Keratinocyte (primary cell): ENCODE results near the gene DIAPH1. TPM values are rescaled to one million over a fixed set of nuclear protein-coding genes. Genes with fewer than 3 reads are reported as not detected.

Experiments
- DNase-seq: peaks from one replicate; pipeline ENCODE4 v3.0.0-alpha.2; 2011; ENCODE audit warnings: low read depth, missing footprints, low spot score
- FAIRE-seq: peaks from 2 replicates; lab custom pipeline; 2011; peaks lifted over from hg19 to GRCh38; lab: Jason Lieb, UNC
- H2AFZ ChIP-seq: 2 replicates; pipeline ENCODE4 v1.6.0; 2012; ENCODE audit warnings: low read length, control low read depth, inconsistent platforms; ENCODE audit not compliant: control insufficient read depth
- H3K27ac ChIP-seq: 2 replicates; pipeline ENCODE4 v1.5.1; 2011; ENCODE audit warnings: low read length; ENCODE audit not compliant: control insufficient read depth, insufficient read depth
- H3K27me3 ChIP-seq: 3 replicates; pipeline ENCODE4 v1.6.0; 2011; ENCODE audit warnings: low read length; ENCODE audit not compliant: control insufficient read depth, insufficient read depth; ENCODE audit errors: extremely low read depth
- H3K36me3 ChIP-seq, 2 experiments: 2 replicates in 1 of 2; 3 replicates in 1 of 2; pipeline ENCODE4 v1.5.1; 2011; ENCODE audit warnings: low read length in 2 of 2, mild to moderate bottlenecking in 1 of 2; ENCODE audit not compliant: control insufficient read depth in 2 of 2, insufficient read depth in 2 of 2; ENCODE audit errors: extremely low read depth in 1 of 2
- H3K4me1 ChIP-seq: 3 replicates; pipeline ENCODE4 v1.5.1; 2011; ENCODE audit warnings: low read length; ENCODE audit not compliant: control insufficient read depth, insufficient read depth; ENCODE audit errors: extremely low read depth
- H3K4me2 ChIP-seq: 3 replicates; pipeline ENCODE4 v1.6.0; 2011; ENCODE audit warnings: low read depth, low read length; ENCODE audit not compliant: control insufficient read depth, insufficient read depth; ENCODE audit errors: extremely low read depth
- H3K4me3 ChIP-seq, 3 experiments: fragments of 200-600 bp in 1 of 3; sonication (generic) in 1 of 3; 2 replicates in 2 of 3; 3 replicates in 1 of 3; pipeline ENCODE4 v1.5.1; 2011 to 2016; ENCODE audit warnings: low read length in 3 of 3, mild to moderate bottlenecking in 3 of 3, control low read depth in 2 of 3, inconsistent platforms in 1 of 3, low read depth in 1 of 3, mixed read lengths in 1 of 3, mixed run types in 1 of 3, moderate library complexity in 1 of 3; ENCODE audit not compliant: control insufficient read depth in 2 of 3, insufficient read depth in 2 of 3; ENCODE audit errors: extremely low read depth in 1 of 3
- H3K79me2 ChIP-seq: 2 replicates; pipeline ENCODE4 v1.6.0; 2012; ENCODE audit warnings: low read length; ENCODE audit not compliant: control insufficient read depth, insufficient read depth
- H3K9ac ChIP-seq: 3 replicates; pipeline ENCODE4 v1.6.0; 2011; ENCODE audit warnings: low read length; ENCODE audit not compliant: control insufficient read depth, insufficient read depth; ENCODE audit errors: extremely low read depth
- H3K9me1 ChIP-seq: 3 replicates; pipeline ENCODE4 v1.6.0; 2011; ENCODE audit warnings: low read length; ENCODE audit not compliant: control insufficient read depth, insufficient read depth; ENCODE audit errors: extremely low read depth
- H3K9me3 ChIP-seq: 2 replicates; pipeline ENCODE4 v1.5.1; 2012; ENCODE audit warnings: low read depth, low read length; ENCODE audit not compliant: control insufficient read depth
- H4K20me1 ChIP-seq: 3 replicates; pipeline ENCODE4 v1.6.0; 2011; ENCODE audit warnings: low read length; ENCODE audit not compliant: control insufficient read depth, insufficient read depth; ENCODE audit errors: extremely low read depth
- EZH2 ChIP-seq: IDR thresholded peaks from one replicate; pipeline ENCODE4 v1.6.1; 2012; ENCODE audit warnings: inconsistent platforms, mild to moderate bottlenecking, low read length, moderate library complexity
- dilution Hi-C: fragments of 300-500 bp; cut with MboI; formaldehyde crosslinking; loops from one replicate; pipeline ENCODE4 v1.7.0; 2020; ENCODE audit warnings: low sequenced_read_pairs; ENCODE audit not compliant: extremely low pct_ligation_motif_present
- polyA plus RNA-seq, 5 experiments: library from polyadenylated mRNA; depleted of rRNA in 3 of 5; stranded (reverse) in 3 of 5; stranded (forward) in 1 of 5; unstranded in 1 of 5; fragments of >200 nt; gene quantifications; 1 replicate in 1 of 5; 2 replicates in 3 of 5; 3 replicates in 1 of 5; pipeline versions ENCODE4 v1.2.1 to v1.2.3, GENCODE V29; 2011 to 2012; ENCODE audit warnings: missing spikeins in 2 of 5, low read depth in 1 of 5, low replicate concordance in 1 of 5
- TF ChIP-seq, protein P1 (sequence below), 3 experiments: IDR thresholded peaks in 1 of 3; conservative IDR thresholded peaks in 1 of 3; optimal IDR thresholded peaks in 1 of 3; 2 replicates in 2 of 3; 3 replicates in 1 of 3; pipeline versions ENCODE3 to v1.5.1; 2011; ENCODE audit warnings: low read length in 3 of 3, mild to moderate bottlenecking in 3 of 3, moderate library complexity in 2 of 3, control low read depth in 1 of 3, inconsistent platforms in 1 of 3; ENCODE audit not compliant: insufficient read depth in 2 of 3; ENCODE audit errors: extremely low read depth in 1 of 3

DIAPH1 gene
- polyA plus RNA-seq, 1 donor (not counting 4 experiments of a cell fraction or from before 2014, with no cell fraction given): 72.0 TPM

DNA sequence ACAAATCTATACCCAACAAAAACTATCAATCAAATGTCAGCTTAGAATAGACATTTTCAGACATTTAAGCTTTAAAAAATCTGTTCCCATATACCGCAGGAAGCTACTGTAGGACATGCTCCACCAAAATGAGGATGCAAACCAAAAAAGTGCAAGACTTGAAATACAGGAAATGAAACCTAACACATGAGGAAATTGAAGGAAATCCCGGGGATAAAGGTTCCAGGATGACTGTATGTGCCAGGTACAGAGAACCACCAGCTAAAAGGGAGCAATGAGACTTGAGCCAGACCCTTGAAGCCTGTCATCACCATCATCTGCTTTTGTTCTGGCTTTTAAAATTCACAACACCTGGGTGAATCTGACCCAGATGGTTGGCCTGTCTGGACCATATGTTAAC lies 21.4 kb downstream of the DIAPH1 start:
- dilution Hi-C loops: no loop called here
- H3K4me3 ChIP-seq: no peak overlapping the region
- no peaks in the 10 kb centered on the region for H3K27me3 ChIP-seq
- peak overlapping the region; percentile 50 for H3K27ac ChIP-seq
- no peak overlapping the region for H3K9ac ChIP-seq
- H3K79me2 ChIP-seq: peaks cover 86% of the 10 kb centered on the region
- peaks cover 5% of the 10 kb centered on the region for H3K4me1 ChIP-seq
- DNase-seq (no peak), FAIRE-seq (no peak)
- H2AFZ ChIP-seq: no peak overlapping the region
- no peaks in the 10 kb centered on the region for H3K9me1 ChIP-seq
- H3K4me2 ChIP-seq: no peak overlapping the region
- TF ChIP-seq, protein P1, sequence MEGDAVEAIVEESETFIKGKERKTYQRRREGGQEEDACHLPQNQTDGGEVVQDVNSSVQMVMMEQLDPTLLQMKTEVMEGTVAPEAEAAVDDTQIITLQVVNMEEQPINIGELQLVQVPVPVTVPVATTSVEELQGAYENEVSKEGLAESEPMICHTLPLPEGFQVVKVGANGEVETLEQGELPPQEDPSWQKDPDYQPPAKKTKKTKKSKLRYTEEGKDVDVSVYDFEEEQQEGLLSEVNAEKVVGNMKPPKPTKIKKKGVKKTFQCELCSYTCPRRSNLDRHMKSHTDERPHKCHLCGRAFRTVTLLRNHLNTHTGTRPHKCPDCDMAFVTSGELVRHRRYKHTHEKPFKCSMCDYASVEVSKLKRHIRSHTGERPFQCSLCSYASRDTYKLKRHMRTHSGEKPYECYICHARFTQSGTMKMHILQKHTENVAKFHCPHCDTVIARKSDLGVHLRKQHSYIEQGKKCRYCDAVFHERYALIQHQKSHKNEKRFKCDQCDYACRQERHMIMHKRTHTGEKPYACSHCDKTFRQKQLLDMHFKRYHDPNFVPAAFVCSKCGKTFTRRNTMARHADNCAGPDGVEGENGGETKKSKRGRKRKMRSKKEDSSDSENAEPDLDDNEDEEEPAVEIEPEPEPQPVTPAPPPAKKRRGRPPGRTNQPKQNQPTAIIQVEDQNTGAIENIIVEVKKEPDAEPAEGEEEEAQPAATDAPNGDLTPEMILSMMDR (optimal IDR thresholded peaks at IDR 0.05 in 1 of 3, IDR thresholded peaks at IDR 0.05 in 1 of 3, conservative IDR thresholded peaks at IDR 0.05 in 1 of 3; ENCODE audit: extremely low read depth in 1 of 3, insufficient read depth in 2 of 3, low read length in 3 of 3): no peak
- no peaks in the 10 kb centered on the region for H4K20me1 ChIP-seq
- H3K9me3 ChIP-seq: no peaks in the 10 kb centered on the region
- H3K36me3 ChIP-seq: peaks cover 2 to 4% of the 10 kb centered on the region in 2 experiments

DNA sequence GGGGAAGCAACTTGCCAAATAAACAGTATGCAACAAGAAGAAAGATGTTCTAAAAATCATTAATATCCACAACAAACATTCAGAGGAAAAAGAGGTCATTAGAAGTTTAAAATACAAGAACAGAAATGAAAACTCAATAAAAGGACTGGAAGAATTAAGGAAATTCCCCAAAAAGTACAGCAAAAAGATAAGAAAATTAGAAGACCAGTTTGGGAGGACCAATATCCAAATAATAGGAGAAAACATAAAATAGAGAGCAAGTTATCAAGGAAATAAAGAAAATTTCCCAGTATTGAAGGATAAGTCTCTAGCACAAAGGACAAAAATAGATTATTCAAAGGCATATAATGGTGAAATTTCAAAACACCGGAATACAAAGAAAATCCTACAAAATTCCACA lies 21.9 kb downstream of the DIAPH1 start:
- no peak overlapping the region for H3K9ac ChIP-seq
- no peaks in the 10 kb centered on the region for H3K9me3 ChIP-seq
- peaks cover 2 to 4% of the 10 kb centered on the region in 2 experiments for H3K36me3 ChIP-seq
- H2AFZ ChIP-seq: no peak overlapping the region
- peaks cover 7% of the 10 kb centered on the region for H3K4me1 ChIP-seq
- FAIRE-seq (no peak), DNase-seq (no peak)
- no peaks in the 10 kb centered on the region for H3K27me3 ChIP-seq
- TF ChIP-seq, protein P1 (optimal IDR thresholded peaks at IDR 0.05 in 1 of 3, IDR thresholded peaks at IDR 0.05 in 1 of 3, conservative IDR thresholded peaks at IDR 0.05 in 1 of 3; ENCODE audit: extremely low read depth in 1 of 3, insufficient read depth in 2 of 3, low read length in 3 of 3): no peak
- TF ChIP-seq EZH2: no peak
- dilution Hi-C loops: no loop called here
- no peak overlapping the region for H3K27ac ChIP-seq
- no peaks in the 10 kb centered on the region for H4K20me1 ChIP-seq
- peaks cover 85% of the 10 kb centered on the region for H3K79me2 ChIP-seq
- no peak overlapping the region for H3K4me3 ChIP-seq
- no peaks in the 10 kb centered on the region for H3K9me1 ChIP-seq
- H3K4me2 ChIP-seq: no peak overlapping the region
